Left renal cortex interstitium (tissue), 4 donors: ENCODE results near the gene CNGA3. TPM values are rescaled to one million over a fixed set of nuclear protein-coding genes. Genes with fewer than 3 reads are reported as not detected.

Source experiments
- DNase-seq, 4 donors: peaks; one replicate each; pipeline ENCODE4 v3.0.0-alpha.2; 2013; ENCODE audit warnings: low read depth in 4 of 4, low spot score in 2 of 4, missing footprints in 1 of 4
- polyA plus RNA-seq, 4 donors: library from polyadenylated mRNA; unstranded; fragments of 120-200 nt; gene quantifications; one replicate each; pipeline ENCODE4 v1.2.1, GENCODE V29; 2013; ENCODE audit not compliant: insufficient read length in 4 of 4

Gene CNGA3
- polyA plus RNA-seq, 4 donors, result 0.06 TPM; not detected in 2

GRCh38 chr2:98324181-98324580, 22.1 kb upstream of the CNGA3 start:
- no peak for DNase-seq

GRCh38 chr2:98327776-98328175, 18.5 kb upstream of the CNGA3 start:
- no peak for DNase-seq

- DNase-seq, result no peak
Observed at GRCh38 chr2:98329549-98329948, 16.7 kb upstream of the CNGA3 start.

- no peak for DNase-seq
Observed at GRCh38 chr2:98332989-98333388, 13.3 kb upstream of the CNGA3 start.

- no peak for DNase-seq
Observed at GRCh38 chr2:98333922-98334321, 12.3 kb upstream of the CNGA3 start.

- no peak for DNase-seq
Observed at GRCh38 chr2:98334439-98335078, 11.7 kb upstream of the CNGA3 start.

- no peak for DNase-seq
Observed at GRCh38 chr2:98335271-98335670, 11.0 kb upstream of the CNGA3 start.

GRCh38 chr2:98341241-98341640, 5.0 kb upstream of the CNGA3 start:
- DNase-seq, result no peak

- no peak for DNase-seq
Observed at GRCh38 chr2:98343285-98343684, 3.0 kb upstream of the CNGA3 start.

GRCh38 chr2:98347298-98348065, 1.2 kb downstream of the CNGA3 start:
- no peak for DNase-seq

- no peak for DNase-seq
Observed at GRCh38 chr2:98348066-98348561, 1.9 kb downstream of the CNGA3 start.

- no peak for DNase-seq
Observed at GRCh38 chr2:98350411-98350810, 4.2 kb downstream of the CNGA3 start.

GRCh38 chr2:98355881-98356280, 9.6 kb downstream of the CNGA3 start:
- DNase-seq, result no peak

GRCh38 chr2:98356729-98357128, 10.5 kb downstream of the CNGA3 start:
- no peak for DNase-seq

- no peak for DNase-seq
Observed at GRCh38 chr2:98357849-98358248, 11.6 kb downstream of the CNGA3 start.

- DNase-seq, result no peak
Observed at GRCh38 chr2:98359986-98360385, 13.7 kb downstream of the CNGA3 start.

GRCh38 chr2:98367721-98368120, 21.5 kb downstream of the CNGA3 start:
- no peak for DNase-seq

- no peak for DNase-seq
Observed at GRCh38 chr2:98369710-98370239, 23.5 kb downstream of the CNGA3 start.

GRCh38 chr2:98372121-98372520, 25.9 kb downstream of the CNGA3 start:
- DNase-seq, result no peak

- DNase-seq, result no peak
Observed at GRCh38 chr2:98372579-98372978, 26.3 kb downstream of the CNGA3 start.

- no peak for DNase-seq
Observed at GRCh38 chr2:98374286-98374685, 28.0 kb downstream of the CNGA3 start.
